Gastrocnemius medialis (tissue), 4 donors: Measurements from ENCODE around the gene MMP25. TPM values are rescaled to one million over a fixed set of nuclear protein-coding genes. Genes with fewer than 3 reads are reported as not detected.

Source experiments
- ATAC-seq, 2 donors: fragments of 150-250 bp; one replicate each; pipeline ENCODE4 v1.9.1; 2016
- DNase-seq, 2 donors: peaks; one replicate each; pipeline ENCODE4 v3.0.0-alpha.2; 2019
- H3K27ac ChIP-seq, 4 donors: fragments of 200-600 bp; sonication (generic); 1 replicate in 1 of 4; 2 replicates in 3 of 4; pipeline ENCODE4 v1.5.1; 2016 to 2018; ENCODE audit warnings: mild to moderate bottlenecking in 2 of 4, moderate library complexity in 1 of 4
- H3K27me3 ChIP-seq, 3 donors: fragments of 200-600 bp; sonication (generic) in 2 of 3; 1 replicate in 1 of 3; 2 replicates in 2 of 3; pipeline versions ENCODE4 v1.5.1 to v1.6.0; 2016 to 2019; ENCODE audit warnings: mild to moderate bottlenecking in 1 of 3, moderate library complexity in 1 of 3
- H3K36me3 ChIP-seq, 2 donors: fragments of 200-600 bp; sonication (generic) in 1 of 2; one replicate each; pipeline ENCODE4 v1.5.1; 2017 to 2018
- H3K4me1 ChIP-seq, 2 donors: fragments of 200-600 bp; sonication (generic) in 1 of 2; one replicate each; pipeline ENCODE4 v1.5.1; 2016 to 2017; ENCODE audit warnings: mild to moderate bottlenecking in 2 of 2
- H3K4me3 ChIP-seq, 4 donors: fragments of 200-600 bp; sonication (generic) in 3 of 4; 1 replicate in 1 of 4; 2 replicates in 3 of 4; pipeline ENCODE4 v1.5.1; 2016 to 2019; ENCODE audit warnings: mild to moderate bottlenecking in 2 of 4
- H3K9me3 ChIP-seq, 3 donors: fragments of 200-600 bp; sonication (generic) in 2 of 3; 1 replicate in 1 of 3; 2 replicates in 2 of 3; pipeline ENCODE4 v1.5.1; 2016 to 2019
- CTCF ChIP-seq, 5 experiments: fragments of 450-650 bp in 3 of 5; fragments of 200-600 bp in 2 of 5; sonication (generic) in 2 of 5; IDR thresholded peaks in 4 of 5; conservative IDR thresholded peaks in 1 of 5; 1 replicate in 4 of 5; 2 replicates in 1 of 5; pipeline ENCODE4 v1.5.1; 2016 to 2019; ENCODE audit warnings: antibody characterized with exemption in 5 of 5, mild to moderate bottlenecking in 3 of 5, moderate library complexity in 3 of 5
- POLR2A ChIP-seq, 2 donors: fragments of 450-650 bp; IDR thresholded peaks; one replicate each; pipeline ENCODE4 v1.6.1; 2017; ENCODE audit warnings: antibody characterized with exemption in 2 of 2, mild to moderate bottlenecking in 2 of 2, moderate library complexity in 2 of 2
- in situ Hi-C, 4 donors: fragments of 200-750 bp; cut with MboI; loops; one replicate each; pipeline versions ENCODE4 v1.15.0 to v1.8.0; 2017; ENCODE audit warnings: low sequenced_read_pairs in 4 of 4
- intact Hi-C: fragments of 100-400 bp; cut with DNase I; formaldehyde crosslinking; loops from one replicate; pipeline ENCODE4 v1.15.1; 2023; ENCODE audit warnings: low total_unique reads
- total RNA-seq, 4 donors: library from RNA; depleted of rRNA; stranded (reverse); fragments of >200 nt; gene quantifications; one replicate each; pipeline versions ENCODE4 v1.1.0 to v1.2.3, GENCODE V29; 2016

MMP25 gene
- total RNA-seq, 4 donors from 2014 or later, result 0.15 to 0.75 (median 0.58) TPM; not detected in 1

DNA sequence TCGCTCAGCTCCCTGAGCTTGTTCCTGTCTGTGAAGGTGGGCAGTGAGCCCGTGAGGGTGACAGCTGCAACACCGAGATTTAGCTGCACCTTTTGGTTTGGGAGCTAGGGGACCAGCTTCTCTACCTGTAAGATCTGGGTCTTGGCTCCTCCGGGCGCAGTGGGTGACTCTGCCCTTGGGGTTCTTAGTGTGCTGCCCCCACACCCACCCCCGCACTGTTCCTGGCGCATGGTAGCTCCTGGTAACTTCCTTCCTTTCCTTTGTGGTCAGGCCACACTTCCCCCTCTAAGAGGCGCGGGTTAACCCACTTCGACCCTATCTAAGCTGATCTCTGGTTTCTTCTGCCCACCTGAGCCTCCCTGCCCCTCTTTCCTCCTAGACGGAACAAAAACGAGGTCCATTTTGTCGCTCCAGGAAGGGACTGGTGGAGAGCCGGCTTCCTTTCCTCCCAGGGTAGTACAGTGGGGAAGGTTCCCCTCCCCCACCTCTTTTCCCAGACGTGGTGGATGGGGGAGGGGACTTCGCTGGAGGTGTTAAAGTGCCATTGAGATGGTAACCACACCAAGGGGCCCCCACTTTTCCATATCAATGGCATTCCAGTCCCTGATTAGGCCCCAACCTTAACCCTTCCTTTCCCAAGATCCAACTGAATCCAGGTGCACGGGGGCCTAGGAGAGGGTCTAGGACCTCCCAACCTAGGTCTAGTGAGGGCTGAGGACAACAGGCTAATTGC is 38.2 kb upstream of the MMP25 start:
- Histone ChIP-seq H3K4me1 (peaks cover 4 to 6% of the 10 kb centered on the region in 2 donors), H3K9me3 (no peaks in the 10 kb centered on the region), H3K36me3 (peaks cover 0 to 12% of the 10 kb centered on the region in 2 donors), H3K27ac (no peak overlapping the region), H3K27me3 (peaks cover 18 to 20% (median 19%) of the 10 kb centered on the region in 3 donors), H3K4me3 (no peak overlapping the region)
- intact Hi-C loops (no loop called here), in situ Hi-C loops (no loop called here)
- TF ChIP-seq POLR2A (IDR thresholded peaks at IDR 0.05), result no peak
- no peak for TF ChIP-seq CTCF (IDR thresholded peaks at IDR 0.05 in 4 of 5, conservative IDR thresholded peaks at IDR 0.05 in 1 of 5)
- ATAC-seq, result no peak
- no peak for DNase-seq

DNA sequence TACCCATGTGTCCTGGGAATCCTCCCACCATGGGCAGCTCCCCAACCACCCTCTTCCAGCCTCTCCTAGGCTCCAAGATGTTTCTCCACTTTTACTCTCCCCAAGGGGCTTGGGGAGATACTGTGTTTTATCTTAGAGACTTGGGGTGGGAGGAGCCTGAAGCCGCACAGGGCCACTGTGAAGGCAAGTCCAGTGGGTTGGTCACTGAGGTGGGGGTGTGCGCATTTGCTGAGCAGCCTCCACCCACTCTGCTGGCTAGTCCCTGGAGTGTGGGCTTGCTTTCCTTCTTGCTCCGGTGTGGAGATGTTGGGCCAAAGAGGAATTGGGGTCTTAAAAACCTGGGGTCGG is 37.7 kb upstream of the MMP25 start:
- H3K9me3 ChIP-seq, result no peaks in the 10 kb centered on the region
- peaks cover 4 to 6% of the 10 kb centered on the region in 2 donors for H3K4me1 ChIP-seq
- H3K27ac ChIP-seq, result no peak overlapping the region
- H3K27me3 ChIP-seq, result peaks cover 22 to 24% (median 24%) of the 10 kb centered on the region in 3 donors
- in situ Hi-C loops (no loop called here), intact Hi-C loops (no loop called here)
- no peak overlapping the region for H3K4me3 ChIP-seq
- TF ChIP-seq POLR2A (IDR thresholded peaks at IDR 0.05) (no peak), CTCF (IDR thresholded peaks at IDR 0.05 in 4 of 5, conservative IDR thresholded peaks at IDR 0.05 in 1 of 5) (no peak)
- ATAC-seq (no peak), DNase-seq (no peak)
- peaks cover 0 to 12% of the 10 kb centered on the region in 2 donors for H3K36me3 ChIP-seq

DNA sequence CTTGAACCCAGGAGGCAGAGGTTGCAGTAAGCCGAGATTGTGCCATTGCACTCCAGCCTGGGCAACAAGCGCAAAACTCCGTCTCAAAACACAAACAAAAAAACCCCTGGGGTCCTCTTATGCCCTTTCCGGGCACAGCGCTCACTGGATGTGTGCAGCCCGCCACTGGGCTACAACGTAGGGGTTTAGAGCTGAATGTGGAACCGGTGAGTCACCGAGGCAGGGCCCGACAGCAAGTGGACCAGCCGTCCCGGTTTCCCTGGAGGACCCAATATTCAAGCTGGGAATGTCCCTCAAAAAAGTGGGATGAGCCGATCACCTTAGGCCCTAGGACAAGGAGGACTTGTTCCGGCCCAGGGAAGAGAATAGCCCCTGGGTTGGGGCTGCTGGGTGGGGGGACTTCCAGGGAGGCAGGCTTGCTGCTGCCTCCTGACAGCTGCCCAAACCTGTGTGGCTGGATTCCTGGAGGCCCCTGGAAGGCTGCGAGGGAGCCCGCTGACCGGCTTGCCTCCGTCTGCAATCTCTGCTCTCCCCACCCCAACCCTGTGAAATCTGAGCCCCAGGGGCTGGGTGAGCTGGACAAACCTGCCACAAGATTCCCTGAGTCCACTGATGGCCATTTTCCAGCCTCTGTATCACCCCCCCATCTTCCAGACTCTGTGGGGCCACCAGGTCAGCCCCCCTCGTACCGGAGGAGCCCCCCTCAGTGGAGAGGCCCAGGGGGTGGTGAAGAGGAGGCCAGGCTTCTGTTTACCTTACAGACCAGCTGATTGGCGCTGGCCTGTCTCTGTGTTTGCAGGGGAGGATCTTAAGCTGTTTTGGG is 36.6 kb upstream of the MMP25 start:
- intact Hi-C loops, result no loop called here
- DNase-seq (no peak), ATAC-seq (no peak)
- TF ChIP-seq POLR2A (IDR thresholded peaks at IDR 0.05) (no peak), CTCF (IDR thresholded peaks at IDR 0.05 in 4 of 5, conservative IDR thresholded peaks at IDR 0.05 in 1 of 5) (no peak)
- Histone ChIP-seq H3K36me3 (peaks cover 0 to 12% of the 10 kb centered on the region in 2 donors), H3K9me3 (no peaks in the 10 kb centered on the region), H3K4me3 (no peak overlapping the region), H3K27me3 (peaks cover 26 to 33% (median 32%) of the 10 kb centered on the region in 3 donors), H3K4me1 (peaks cover 4 to 5% of the 10 kb centered on the region in 2 donors), H3K27ac (no peak overlapping the region)
- in situ Hi-C loops, result no loop called here

- Histone ChIP-seq H3K27ac (no peak overlapping the region), H3K4me1 (no peaks in the 10 kb centered on the region), H3K36me3 (peaks cover 0 to 12% of the 10 kb centered on the region in 2 donors), H3K9me3 (no peaks in the 10 kb centered on the region), H3K27me3 (peaks cover 26 to 33% (median 32%) of the 10 kb centered on the region in 3 donors), H3K4me3 (no peak overlapping the region)
- ATAC-seq, result no peak
- no peak for TF ChIP-seq POLR2A (IDR thresholded peaks at IDR 0.05)
- in situ Hi-C loops (no loop called here), intact Hi-C loops (no loop called here)
- no peak for DNase-seq
Measured at GRCh38 chr16:3010510-3010909, 35.9 kb upstream of the MMP25 start.

DNA sequence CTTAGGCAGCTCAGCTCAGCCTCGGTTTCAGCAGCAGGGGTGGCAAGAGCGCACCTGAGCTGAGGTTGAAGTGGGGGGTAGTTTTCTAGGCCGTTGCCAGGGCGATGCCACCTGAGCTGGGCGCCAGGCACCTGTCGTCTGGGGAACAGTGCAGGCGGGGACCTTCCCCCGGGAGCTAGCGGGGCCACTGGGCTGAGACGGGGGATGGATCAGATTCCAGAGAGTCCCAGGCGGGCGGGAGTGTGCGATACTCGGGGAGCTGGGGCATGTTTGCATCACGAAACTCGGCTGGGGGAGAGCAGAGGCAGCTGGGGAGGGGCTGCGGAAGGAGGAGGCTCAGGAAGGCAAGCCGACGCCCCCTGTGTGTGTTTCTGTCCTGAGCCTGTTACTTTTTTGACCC is 34.1 kb upstream of the MMP25 start:
- no peak for DNase-seq
- in situ Hi-C loops, result no loop called here
- intact Hi-C loops, result no loop called here
- H3K9me3 ChIP-seq, result no peaks in the 10 kb centered on the region
- TF ChIP-seq CTCF (IDR thresholded peaks at IDR 0.05 in 4 of 5, conservative IDR thresholded peaks at IDR 0.05 in 1 of 5) (no peak), POLR2A (IDR thresholded peaks at IDR 0.05) (no peak)
- H3K4me3 ChIP-seq, result no peak overlapping the region
- no peaks in the 10 kb centered on the region for H3K4me1 ChIP-seq
- H3K27me3 ChIP-seq, result peaks cover 27 to 37% (median 32%) of the 10 kb centered on the region in 3 donors
- peaks cover 0 to 2% of the 10 kb centered on the region in 2 donors for H3K36me3 ChIP-seq
- no peak overlapping the region for H3K27ac ChIP-seq
- no peak for ATAC-seq
